SJSA1 (cell line): ENCODE measurements around the gene DMD. TPM values are rescaled to one million over a fixed set of nuclear protein-coding genes. Genes with fewer than 3 reads are reported as not detected.

Experiments used
- DNase-seq, 2 experiments: peaks; one replicate each; pipeline ENCODE4 v3.0.0-alpha.2; 2015 to 2020; ENCODE audit warnings: low spot score in 2 of 2, low read depth in 1 of 2
- H3K27ac ChIP-seq: fragments of 250-450 bp; sonication (Bioruptor Pico); 2 replicates; pipeline ENCODE4 v1.5.1; 2020; ENCODE audit warnings: mild to moderate bottlenecking, moderate library complexity
- H3K27me3 ChIP-seq: fragments of 250-450 bp; sonication (Bioruptor Pico); replicated peaks from 2 replicates; pipeline ENCODE4 v1.5.1; 2020; ENCODE audit warnings: mild to moderate bottlenecking, moderate library complexity
- H3K36me3 ChIP-seq: fragments of 250-450 bp; sonication (Bioruptor Pico); 2 replicates; pipeline ENCODE4 v1.5.1; 2020; ENCODE audit warnings: mild to moderate bottlenecking
- H3K4me1 ChIP-seq: fragments of 250-450 bp; sonication (Bioruptor Pico); replicated peaks from 2 replicates; pipeline ENCODE4 v1.6.1; 2021; ENCODE audit warnings: mild to moderate bottlenecking
- H3K4me3 ChIP-seq: fragments of 250-450 bp; sonication (Bioruptor Pico); 2 replicates; pipeline ENCODE4 v1.5.1; 2020; ENCODE audit warnings: mild to moderate bottlenecking
- H3K9me3 ChIP-seq: fragments of 250-450 bp; sonication (Bioruptor Pico); replicated peaks from 2 replicates; pipeline ENCODE4 v1.5.1; 2020; ENCODE audit warnings: mild to moderate bottlenecking
- total RNA-seq: library from RNA; depleted of rRNA; stranded (reverse); fragments of >200 nt; shearing (Covaris generic); gene quantifications from 2 replicates; pipeline ENCODE4 v1.2.3, GENCODE V29; 2014

The DMD gene
- total RNA-seq, 1 experiment from 2014 or later = 6.8 TPM

DNA sequence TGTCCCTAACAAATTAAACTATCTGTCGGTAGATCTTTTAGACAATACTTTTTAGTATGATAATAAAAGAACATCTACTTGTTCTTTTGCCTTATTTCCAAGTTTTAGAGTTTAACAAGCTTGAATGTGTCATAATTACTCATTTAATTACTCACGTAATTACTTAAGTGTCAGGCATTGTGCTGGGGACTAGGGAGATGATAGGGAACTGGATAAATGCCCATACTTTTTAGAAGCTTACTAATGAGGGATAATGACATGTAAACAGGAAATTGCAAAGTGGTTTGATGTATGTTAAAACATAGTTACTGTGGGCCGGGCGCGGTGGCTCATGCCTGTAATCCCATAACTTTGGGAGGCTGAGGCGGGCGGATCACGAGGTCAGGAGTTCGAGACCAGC, 158.3 kb downstream of the DMD start:
- H3K36me3 ChIP-seq = no peaks in the 10 kb centered on the region
- H3K27me3 ChIP-seq = no peaks in the 10 kb centered on the region
- no peaks in the 10 kb centered on the region for H3K4me1 ChIP-seq
- no peak overlapping the region for H3K4me3 ChIP-seq
- H3K27ac ChIP-seq = no peak overlapping the region
- H3K9me3 ChIP-seq = no peaks in the 10 kb centered on the region
- no peak for DNase-seq

DNA sequence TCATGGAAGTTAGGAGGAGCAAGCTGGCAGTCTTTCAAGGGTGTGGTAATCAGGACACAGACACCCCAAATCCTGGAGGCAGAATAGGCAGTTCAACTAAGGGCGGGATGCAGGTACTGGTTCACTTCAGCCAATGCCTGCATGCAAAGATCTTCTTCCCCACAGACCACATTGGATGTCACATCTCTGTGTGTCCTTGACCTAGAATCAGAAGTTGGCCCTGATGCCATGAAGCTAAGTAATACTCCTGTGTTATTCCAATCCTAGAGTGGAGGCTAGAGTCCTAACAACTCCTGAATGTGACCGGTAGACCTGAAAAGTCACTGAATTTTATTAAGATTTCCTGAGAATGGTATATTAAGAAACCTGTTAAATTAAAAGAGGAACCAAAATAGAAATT, 165.5 kb downstream of the DMD start:
- no peaks in the 10 kb centered on the region for H3K36me3 ChIP-seq
- no peaks in the 10 kb centered on the region for H3K4me1 ChIP-seq
- no peak overlapping the region for H3K4me3 ChIP-seq
- H3K9me3 ChIP-seq = no peaks in the 10 kb centered on the region
- H3K27me3 ChIP-seq = no peaks in the 10 kb centered on the region
- no peak for DNase-seq
- no peak overlapping the region for H3K27ac ChIP-seq

DNA sequence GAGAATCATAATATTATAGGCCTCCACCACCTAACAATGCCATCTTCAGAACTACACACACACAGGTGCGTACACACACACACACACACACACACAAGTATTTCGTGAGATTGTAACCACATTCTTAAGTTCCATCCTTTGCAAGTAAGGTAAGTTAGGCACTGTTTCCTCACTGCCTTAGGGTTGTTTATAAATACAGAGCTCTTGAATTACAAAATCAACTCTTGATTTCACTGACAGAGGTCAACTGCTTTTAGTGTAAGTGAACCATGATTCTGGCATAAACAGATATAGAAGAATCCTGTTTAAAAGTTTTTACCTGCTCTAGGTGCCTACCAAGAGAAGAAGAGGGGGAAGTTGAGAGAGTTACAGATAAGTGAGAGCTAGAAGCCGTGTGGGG, 166.1 kb downstream of the DMD start:
- H3K27me3 ChIP-seq = no peaks in the 10 kb centered on the region
- H3K9me3 ChIP-seq = no peaks in the 10 kb centered on the region
- no peak for DNase-seq
- no peak overlapping the region for H3K27ac ChIP-seq
- no peaks in the 10 kb centered on the region for H3K36me3 ChIP-seq
- H3K4me1 ChIP-seq = no peaks in the 10 kb centered on the region
- no peak overlapping the region for H3K4me3 ChIP-seq

DNA sequence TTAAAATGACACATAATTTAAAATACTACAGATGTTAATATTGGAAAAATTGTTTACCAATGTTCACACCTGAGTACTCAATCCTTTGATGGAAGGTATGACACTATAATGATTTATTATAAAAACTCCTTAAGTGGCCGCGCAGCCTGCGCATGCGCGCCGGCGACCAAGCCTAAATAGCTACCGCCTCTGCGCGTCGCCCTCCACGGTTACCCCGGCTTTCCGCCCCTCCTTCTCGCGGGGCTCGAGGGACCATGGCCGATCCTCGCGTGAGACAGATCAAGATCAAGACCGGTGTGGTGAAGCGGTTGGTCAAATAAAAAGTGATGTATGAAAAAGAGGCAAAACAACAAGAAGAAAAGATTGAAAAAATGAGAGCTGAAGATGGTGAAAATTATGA, 170.2 kb downstream of the DMD start:
- Histone ChIP-seq H3K9me3 (no peaks in the 10 kb centered on the region), H3K4me3 (no peak overlapping the region), H3K36me3 (no peaks in the 10 kb centered on the region), H3K27ac (no peak overlapping the region), H3K27me3 (no peaks in the 10 kb centered on the region), H3K4me1 (no peaks in the 10 kb centered on the region)
- DNase-seq = no peak

DNA sequence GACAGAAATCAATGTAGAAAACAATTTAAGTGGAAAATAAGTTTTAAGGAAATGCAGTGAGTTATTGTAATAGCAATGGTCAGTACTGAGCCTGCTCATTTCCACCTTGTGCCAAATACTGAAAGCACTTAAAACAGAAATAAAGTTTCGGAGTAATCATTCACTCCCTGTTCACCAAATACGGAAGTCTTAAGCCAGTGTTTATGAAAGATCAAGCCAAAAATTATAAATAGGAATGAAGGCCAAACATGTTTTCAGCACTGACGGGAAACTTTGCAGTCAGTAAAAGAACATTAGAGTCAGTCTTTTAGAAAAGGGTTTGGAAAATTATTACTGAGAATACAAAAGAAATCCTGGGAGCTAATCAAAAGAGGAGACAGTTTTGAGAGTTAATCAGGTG, 178.6 kb downstream of the DMD start:
- no peak for DNase-seq
- Histone ChIP-seq H3K4me1 (no peaks in the 10 kb centered on the region), H3K27ac (no peak overlapping the region), H3K9me3 (no peaks in the 10 kb centered on the region), H3K4me3 (no peak overlapping the region), H3K36me3 (no peaks in the 10 kb centered on the region), H3K27me3 (no peaks in the 10 kb centered on the region)

DNA sequence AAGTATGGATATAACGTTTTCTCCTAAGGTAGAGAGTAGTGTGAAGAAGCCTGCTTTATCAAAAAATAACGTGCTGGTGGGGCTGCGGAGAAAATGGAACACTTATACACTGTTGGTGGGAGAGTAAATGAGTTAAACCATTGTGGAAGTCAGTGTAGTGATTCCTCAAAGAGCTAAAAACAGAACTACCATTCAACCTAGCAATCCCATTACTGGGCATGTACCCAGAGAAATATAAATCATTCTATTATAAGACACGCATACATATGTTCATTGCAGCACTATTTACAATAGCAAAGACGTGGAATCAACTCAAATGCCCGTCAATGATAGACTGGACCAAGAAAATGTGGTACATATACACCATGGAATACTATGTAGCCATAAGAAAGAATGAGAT, 196.4 kb downstream of the DMD start:
- H3K9me3 ChIP-seq = no peaks in the 10 kb centered on the region
- no peaks in the 10 kb centered on the region for H3K4me1 ChIP-seq
- no peak for DNase-seq
- H3K36me3 ChIP-seq = no peaks in the 10 kb centered on the region
- no peak overlapping the region for H3K4me3 ChIP-seq
- no peak overlapping the region for H3K27ac ChIP-seq
- H3K27me3 ChIP-seq = no peaks in the 10 kb centered on the region

DNA sequence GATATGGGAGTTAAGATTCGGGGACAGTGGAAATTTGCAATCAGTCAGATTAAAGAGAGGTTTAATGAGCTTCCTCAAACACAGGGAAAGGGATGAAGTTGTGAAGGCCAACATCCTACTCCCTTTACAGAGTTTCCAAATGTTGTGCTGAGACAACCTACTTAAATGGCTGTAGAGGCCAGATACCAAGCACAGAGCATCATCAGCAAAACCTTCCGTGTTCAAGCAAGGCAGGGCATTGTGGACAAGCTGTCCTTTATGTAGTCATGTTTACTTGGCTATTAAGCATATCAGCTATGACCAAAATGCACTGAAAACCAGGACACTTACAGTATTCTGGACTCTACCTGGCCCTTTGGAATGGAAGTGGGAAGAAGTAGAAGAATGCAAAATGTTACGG, 197.3 kb downstream of the DMD start:
- Histone ChIP-seq H3K9me3 (no peaks in the 10 kb centered on the region), H3K4me1 (no peaks in the 10 kb centered on the region), H3K27ac (no peak overlapping the region), H3K36me3 (no peaks in the 10 kb centered on the region), H3K27me3 (no peaks in the 10 kb centered on the region), H3K4me3 (no peak overlapping the region)
- no peak for DNase-seq

DNA sequence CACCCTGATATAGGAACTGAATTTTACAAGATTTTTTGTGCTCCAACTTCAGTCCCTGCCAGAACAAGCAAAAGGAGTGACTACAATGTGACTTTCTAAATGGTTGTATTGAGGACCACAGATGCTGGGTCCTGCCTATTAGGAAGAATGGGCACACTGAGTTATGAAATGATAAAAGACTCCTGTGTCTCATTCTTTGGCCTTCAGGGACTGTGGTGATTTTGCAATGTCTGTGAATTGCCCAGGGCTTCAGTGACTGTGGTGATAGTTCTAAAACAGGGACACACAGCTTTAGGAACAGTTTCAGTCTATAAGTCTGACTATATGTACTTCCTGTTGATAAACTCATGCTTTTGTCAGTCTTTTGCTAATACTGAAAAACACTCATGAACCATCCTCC, 210.2 kb downstream of the DMD start:
- H3K9me3 ChIP-seq = no peaks in the 10 kb centered on the region
- no peaks in the 10 kb centered on the region for H3K27me3 ChIP-seq
- H3K36me3 ChIP-seq = no peaks in the 10 kb centered on the region
- H3K4me3 ChIP-seq = no peak overlapping the region
- no peak overlapping the region for H3K27ac ChIP-seq
- H3K4me1 ChIP-seq = no peaks in the 10 kb centered on the region
- DNase-seq = no peak

DNA sequence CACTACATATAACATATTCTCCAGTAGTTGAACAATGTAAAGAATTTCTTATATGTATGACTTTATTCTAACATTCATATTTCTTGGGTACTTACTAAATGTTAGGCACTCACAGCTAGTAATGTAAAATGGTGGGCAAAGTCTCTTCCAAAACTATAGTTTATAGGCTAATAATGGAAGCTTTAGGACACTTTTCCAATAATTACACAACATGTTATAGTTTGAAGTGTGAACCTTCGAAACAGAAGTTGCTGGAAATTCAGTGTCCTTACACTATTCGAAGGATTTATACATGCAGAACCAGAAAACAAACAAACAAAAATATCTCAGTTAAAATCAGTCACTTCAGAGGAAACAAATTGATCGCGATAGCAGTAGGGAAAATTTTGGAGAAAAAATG, 212.6 kb downstream of the DMD start:
- Histone ChIP-seq H3K36me3 (no peaks in the 10 kb centered on the region), H3K4me3 (no peak overlapping the region), H3K4me1 (no peaks in the 10 kb centered on the region)

DNA sequence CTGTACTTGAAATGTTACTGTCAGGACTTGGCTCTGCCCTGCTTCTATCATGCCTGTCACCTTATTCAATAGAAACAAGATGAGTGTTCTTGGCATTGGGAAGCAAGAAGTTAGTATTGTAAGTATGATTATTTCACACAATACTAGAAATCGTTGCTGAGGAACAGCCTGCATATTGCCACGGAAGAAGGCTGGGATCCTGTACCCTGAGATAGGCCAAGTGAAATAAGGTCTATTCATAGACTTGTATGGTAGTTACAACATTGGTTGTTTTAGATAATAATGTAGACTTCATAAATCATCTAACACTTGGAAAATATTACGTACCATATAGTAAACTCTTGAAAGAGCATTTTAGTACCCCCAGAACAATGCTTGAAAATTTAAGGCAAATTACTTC, 215.9 kb downstream of the DMD start:
- H3K9me3 ChIP-seq = no peaks in the 10 kb centered on the region

More for the DNA sequence above, 212.6 kb downstream of the DMD start:
- Histone ChIP-seq H3K9me3 (no peaks in the 10 kb centered on the region), H3K27me3 (no peaks in the 10 kb centered on the region), H3K27ac (no peak overlapping the region)
- DNase-seq = no peak

DNA sequence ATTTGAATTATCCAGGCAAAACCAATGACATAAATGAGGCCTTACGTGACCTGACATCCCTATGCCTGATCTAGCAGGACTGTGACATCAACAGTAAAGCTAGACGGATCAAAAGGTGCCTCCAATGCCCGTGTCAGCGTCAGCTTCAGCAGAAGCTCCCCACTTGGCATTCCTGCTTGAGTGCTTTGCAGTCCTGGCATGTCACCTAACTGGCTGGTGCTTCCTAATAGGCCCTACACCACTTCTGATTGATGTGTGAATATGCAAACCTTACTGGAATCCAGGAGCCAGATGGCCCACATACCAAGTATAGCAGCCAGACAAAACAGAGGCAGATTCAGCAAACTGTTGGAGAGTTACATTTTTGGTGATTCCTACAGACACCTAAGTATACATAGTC, 224.2 kb downstream of the DMD start:
- Histone ChIP-seq H3K4me1 (no peaks in the 10 kb centered on the region), H3K36me3 (no peaks in the 10 kb centered on the region), H3K27ac (no peak overlapping the region), H3K27me3 (no peaks in the 10 kb centered on the region), H3K4me3 (no peak overlapping the region), H3K9me3 (no peaks in the 10 kb centered on the region)
- no peak for DNase-seq

More for the DNA sequence above, 215.9 kb downstream of the DMD start:
- Histone ChIP-seq H3K4me3 (no peak overlapping the region), H3K27me3 (no peaks in the 10 kb centered on the region), H3K27ac (no peak overlapping the region), H3K4me1 (no peaks in the 10 kb centered on the region), H3K36me3 (no peaks in the 10 kb centered on the region)
- DNase-seq = no peak

DNA sequence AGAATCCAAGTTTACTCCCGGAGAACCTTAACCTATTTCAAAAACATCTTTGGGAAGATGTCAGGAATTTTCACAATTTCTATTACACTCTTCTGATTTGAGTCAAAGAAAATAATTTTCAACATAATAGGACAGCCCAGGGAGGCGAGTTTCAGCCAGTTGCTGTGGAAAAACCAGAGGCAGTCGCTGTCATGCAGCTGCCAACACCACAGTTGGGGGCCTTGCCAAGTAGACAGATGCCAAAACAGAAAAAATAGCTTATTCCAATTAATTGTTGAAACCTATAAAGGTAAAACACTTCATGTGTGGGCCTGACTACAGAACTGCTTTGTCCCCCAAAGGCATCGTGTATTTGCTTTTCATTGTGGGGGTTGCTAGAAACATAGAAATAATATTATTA, 225.8 kb downstream of the DMD start:
- no peak overlapping the region for H3K27ac ChIP-seq
- no peak for DNase-seq
- H3K36me3 ChIP-seq = no peaks in the 10 kb centered on the region
- H3K27me3 ChIP-seq = no peaks in the 10 kb centered on the region
- H3K9me3 ChIP-seq = no peaks in the 10 kb centered on the region
- H3K4me3 ChIP-seq = no peak overlapping the region
- no peaks in the 10 kb centered on the region for H3K4me1 ChIP-seq

DNA sequence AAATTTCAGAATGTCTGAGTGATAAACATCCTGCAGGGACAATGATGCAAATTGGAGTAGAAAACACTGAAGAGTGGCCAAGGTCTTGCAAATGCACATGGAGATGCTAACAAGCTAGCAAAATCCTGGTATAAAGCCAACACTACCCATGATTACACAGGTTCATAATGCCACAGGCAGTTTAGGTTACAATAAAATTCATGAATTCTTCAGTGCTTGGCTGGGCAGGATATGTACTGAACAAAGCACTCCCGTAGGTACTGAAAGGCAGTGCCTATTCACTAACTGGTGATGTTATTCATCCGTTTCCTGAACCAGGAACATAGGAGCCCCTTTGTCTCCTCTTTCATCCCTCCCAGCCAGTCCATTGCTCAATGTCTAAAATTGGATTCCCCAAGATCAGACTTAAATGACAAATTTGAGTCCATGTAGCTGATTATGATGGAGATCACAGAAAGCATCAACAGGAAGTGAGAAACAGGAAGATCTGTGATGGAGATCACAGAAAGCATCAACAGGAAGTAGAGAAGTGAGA, 244.5 kb downstream of the DMD start:
- no peaks in the 10 kb centered on the region for H3K4me1 ChIP-seq
- H3K36me3 ChIP-seq = no peaks in the 10 kb centered on the region
- H3K27ac ChIP-seq = no peak overlapping the region
- no peaks in the 10 kb centered on the region for H3K9me3 ChIP-seq
- DNase-seq = no peak
- H3K27me3 ChIP-seq = no peaks in the 10 kb centered on the region
- H3K4me3 ChIP-seq = no peak overlapping the region

DNA sequence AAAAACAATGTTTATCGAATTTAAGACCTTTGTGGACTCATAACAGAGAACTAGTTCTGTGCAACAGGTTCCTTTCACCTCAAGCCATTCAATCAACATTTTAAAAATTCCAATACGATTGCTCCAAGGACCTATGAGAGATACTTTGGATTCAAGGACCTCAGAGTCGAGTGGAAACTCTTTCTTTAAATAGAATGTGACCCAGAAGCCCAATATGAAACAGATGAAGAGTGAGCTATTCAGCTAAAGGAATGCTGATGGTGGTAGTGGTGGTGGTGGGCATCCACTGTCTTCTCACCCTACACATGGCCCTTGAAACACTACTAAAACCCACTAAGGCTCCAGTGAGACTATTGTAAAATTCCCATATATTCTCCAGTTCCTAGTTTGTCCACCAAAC, 257.2 kb downstream of the DMD start:
- H3K27ac ChIP-seq = no peak overlapping the region

DNA sequence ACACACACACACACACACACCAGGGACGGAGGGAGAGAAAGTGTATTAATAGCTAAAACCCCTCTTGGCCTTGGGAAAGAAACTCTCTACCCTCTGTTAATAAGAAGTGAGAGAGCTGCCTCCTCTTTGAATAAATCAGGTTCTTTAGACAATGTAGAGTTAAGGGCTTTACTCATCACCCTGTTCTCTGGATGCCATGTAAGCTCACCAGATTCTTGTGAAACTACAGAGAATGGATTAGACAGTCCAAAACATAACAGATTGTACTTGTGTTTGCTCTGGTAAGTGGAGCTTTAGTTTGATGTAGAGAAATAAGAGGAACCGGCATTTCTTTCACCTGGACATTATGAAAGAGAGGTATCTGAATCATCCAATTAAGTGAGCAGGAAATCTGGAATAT, 263.2 kb downstream of the DMD start:
- Histone ChIP-seq H3K27me3 (no peaks in the 10 kb centered on the region), H3K4me1 (no peaks in the 10 kb centered on the region), H3K4me3 (no peak overlapping the region), H3K9me3 (no peaks in the 10 kb centered on the region), H3K27ac (no peak overlapping the region), H3K36me3 (no peaks in the 10 kb centered on the region)
- no peak for DNase-seq

More for the DNA sequence above, 257.2 kb downstream of the DMD start:
- Histone ChIP-seq H3K9me3 (no peaks in the 10 kb centered on the region), H3K4me3 (no peak overlapping the region), H3K4me1 (no peaks in the 10 kb centered on the region), H3K36me3 (no peaks in the 10 kb centered on the region), H3K27me3 (no peaks in the 10 kb centered on the region)
- no peak for DNase-seq
